Measurements from ENCODE around the gene BMPER. TPM values are rescaled to one million over a fixed set of nuclear protein-coding genes. Genes with fewer than 3 reads are reported as not detected.

Gene BMPER
- total RNA-seq, 6 experiments from 2014 or later, result 9.4 to 13.5 (median 11.1) TPM

GRCh38 chr7:34069676-34070075 lies 164.3 kb downstream of the BMPER start:
- Mint-ChIP-seq H3K4me1 (ENCODE audit: low read depth) (peaks cover 66% of the 10 kb centered on the region), H3K27me3 (ENCODE audit: insufficient read depth) (peaks cover 1% of the 10 kb centered on the region; the same call in 1 of the 2 replicates), H3K36me3 (ENCODE audit: low read depth) (peaks cover 21% of the 10 kb centered on the region), H3K9me3 (no peaks in the 10 kb centered on the region), H3K27ac (peak overlapping the region; percentile 54), H3K4me3 (peak overlapping the region; percentile 53)
- DNase-seq, result peak; percentile 29
- TF ChIP-seq CTCF (IDR thresholded peaks at IDR 0.05), result no peak

- peak; percentile 63 for DNase-seq
- Mint-ChIP-seq H3K36me3 (ENCODE audit: low read depth) (peaks cover 21% of the 10 kb centered on the region), H3K27me3 (ENCODE audit: insufficient read depth) (peaks cover 1% of the 10 kb centered on the region; the same call in 1 of the 2 replicates), H3K27ac (peak overlapping the region; percentile 54), H3K9me3 (no peaks in the 10 kb centered on the region), H3K4me3 (peak overlapping the region; percentile 53), H3K4me1 (ENCODE audit: low read depth) (peaks cover 68% of the 10 kb centered on the region)
- no peak for TF ChIP-seq CTCF (IDR thresholded peaks at IDR 0.05)
Observed at GRCh38 chr7:34070511-34071323, 165.4 kb downstream of the BMPER start.

GRCh38 chr7:34073676-34074075 lies 168.3 kb downstream of the BMPER start:
- H3K27ac Mint-ChIP-seq, result peak overlapping the region; percentile 58; the same call in 1 of the 2 replicates
- H3K4me3 Mint-ChIP-seq, result no peak overlapping the region
- no peak for TF ChIP-seq CTCF (IDR thresholded peaks at IDR 0.05)
- H3K9me3 Mint-ChIP-seq, result no peaks in the 10 kb centered on the region
- H3K36me3 Mint-ChIP-seq (ENCODE audit: low read depth), result peaks cover 11% of the 10 kb centered on the region
- peaks cover 1% of the 10 kb centered on the region; the same call in 1 of the 2 replicates for H3K27me3 Mint-ChIP-seq (ENCODE audit: insufficient read depth)
- no peak for DNase-seq
- peaks cover 70% of the 10 kb centered on the region for H3K4me1 Mint-ChIP-seq (ENCODE audit: low read depth)

- no peak for TF ChIP-seq CTCF (IDR thresholded peaks at IDR 0.05)
- DNase-seq, result no peak
- H3K27ac Mint-ChIP-seq, result no peak overlapping the region
- no peaks in the 10 kb centered on the region for H3K9me3 Mint-ChIP-seq
- peaks cover 1% of the 10 kb centered on the region; the same call in 1 of the 2 replicates for H3K27me3 Mint-ChIP-seq (ENCODE audit: insufficient read depth)
- H3K4me3 Mint-ChIP-seq, result no peak overlapping the region
- peaks cover 70% of the 10 kb centered on the region for H3K4me1 Mint-ChIP-seq (ENCODE audit: low read depth)
- H3K36me3 Mint-ChIP-seq (ENCODE audit: low read depth), result peaks cover 15% of the 10 kb centered on the region
Observed at GRCh38 chr7:34074421-34074820, 169.1 kb downstream of the BMPER start.

GRCh38 chr7:34075523-34076370 lies 170.4 kb downstream of the BMPER start:
- H3K4me1 Mint-ChIP-seq (ENCODE audit: low read depth), result peaks cover 70% of the 10 kb centered on the region
- H3K27ac Mint-ChIP-seq, result peak overlapping the region; percentile 80
- peak overlapping the region; percentile 31 for H3K4me3 Mint-ChIP-seq
- peaks cover 1% of the 10 kb centered on the region; the same call in 1 of the 2 replicates for H3K27me3 Mint-ChIP-seq (ENCODE audit: insufficient read depth)
- peaks cover 17% of the 10 kb centered on the region for H3K36me3 Mint-ChIP-seq (ENCODE audit: low read depth)
- TF ChIP-seq CTCF (IDR thresholded peaks at IDR 0.05), result no peak
- H3K9me3 Mint-ChIP-seq, result no peaks in the 10 kb centered on the region
- peak; percentile 75 for DNase-seq
